ENCODE measurements around the gene PIGN.

Gene PIGN, protein sequence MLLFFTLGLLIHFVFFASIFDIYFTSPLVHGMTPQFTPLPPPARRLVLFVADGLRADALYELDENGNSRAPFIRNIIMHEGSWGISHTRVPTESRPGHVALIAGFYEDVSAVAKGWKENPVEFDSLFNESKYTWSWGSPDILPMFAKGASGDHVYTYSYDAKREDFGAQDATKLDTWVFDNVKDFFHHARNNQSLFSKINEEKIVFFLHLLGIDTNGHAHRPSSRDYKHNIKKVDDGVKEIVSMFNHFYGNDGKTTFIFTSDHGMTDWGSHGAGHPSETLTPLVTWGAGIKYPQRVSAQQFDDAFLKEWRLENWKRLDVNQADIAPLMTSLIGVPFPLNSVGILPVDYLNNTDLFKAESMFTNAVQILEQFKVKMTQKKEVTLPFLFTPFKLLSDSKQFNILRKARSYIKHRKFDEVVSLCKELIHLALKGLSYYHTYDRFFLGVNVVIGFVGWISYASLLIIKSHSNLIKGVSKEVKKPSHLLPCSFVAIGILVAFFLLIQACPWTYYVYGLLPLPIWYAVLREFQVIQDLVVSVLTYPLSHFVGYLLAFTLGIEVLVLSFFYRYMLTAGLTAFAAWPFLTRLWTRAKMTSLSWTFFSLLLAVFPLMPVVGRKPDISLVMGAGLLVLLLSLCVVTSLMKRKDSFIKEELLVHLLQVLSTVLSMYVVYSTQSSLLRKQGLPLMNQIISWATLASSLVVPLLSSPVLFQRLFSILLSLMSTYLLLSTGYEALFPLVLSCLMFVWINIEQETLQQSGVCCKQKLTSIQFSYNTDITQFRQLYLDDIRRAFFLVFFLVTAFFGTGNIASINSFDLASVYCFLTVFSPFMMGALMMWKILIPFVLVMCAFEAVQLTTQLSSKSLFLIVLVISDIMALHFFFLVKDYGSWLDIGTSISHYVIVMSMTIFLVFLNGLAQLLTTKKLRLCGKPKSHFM

DNA sequence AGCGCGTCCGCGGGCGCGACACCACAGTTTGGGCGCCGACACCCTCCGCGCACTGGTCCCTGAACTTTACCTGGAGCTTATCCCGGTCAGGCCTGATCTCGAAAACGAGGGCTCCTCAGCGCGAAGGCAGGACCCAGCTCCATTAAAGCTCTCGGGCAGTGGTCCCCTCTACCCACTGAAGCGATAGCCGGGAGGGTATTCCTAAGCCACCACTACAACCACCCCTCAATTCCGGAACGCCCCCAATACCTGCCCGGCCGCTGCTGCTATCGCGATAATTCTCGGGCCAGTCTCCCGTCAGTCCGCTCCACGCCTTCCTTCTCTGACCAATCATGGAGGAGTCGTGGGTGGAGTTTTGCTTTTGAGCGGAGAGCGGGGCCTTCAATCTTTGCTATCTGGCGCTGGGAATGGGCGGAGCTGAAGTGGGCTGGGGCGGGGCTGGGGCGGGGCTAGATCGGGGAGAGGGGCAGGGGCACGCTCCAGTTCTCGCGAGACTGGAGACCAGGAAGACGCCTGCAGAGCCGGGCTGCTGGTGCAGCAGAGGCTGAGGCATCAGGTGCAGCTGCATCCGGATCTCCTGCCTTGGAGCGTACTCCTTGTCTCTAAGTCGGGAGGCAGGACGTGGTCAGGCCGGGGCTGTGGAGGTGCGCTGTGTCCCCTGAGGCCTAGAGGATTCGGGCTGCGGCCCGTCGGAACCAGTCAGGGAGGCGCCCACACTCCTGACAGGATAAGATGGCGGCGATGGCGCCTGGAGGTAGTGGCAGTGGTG is at the start of gene PIGN, which contains the start of gene RELCH:
TSS of gene PIGN (minus strand) at position 283 of the 769 bp plus-strand sequence. CDS start 25,703 bp downstream, outside the sequence.
TSS of gene RELCH (plus strand) at position 482 of the 769 bp plus-strand sequence. CDS start at position 733, 251 bp downstream.
- DNase-seq (ENCODE audit: low read depth) = peak; percentile 86

DNA sequence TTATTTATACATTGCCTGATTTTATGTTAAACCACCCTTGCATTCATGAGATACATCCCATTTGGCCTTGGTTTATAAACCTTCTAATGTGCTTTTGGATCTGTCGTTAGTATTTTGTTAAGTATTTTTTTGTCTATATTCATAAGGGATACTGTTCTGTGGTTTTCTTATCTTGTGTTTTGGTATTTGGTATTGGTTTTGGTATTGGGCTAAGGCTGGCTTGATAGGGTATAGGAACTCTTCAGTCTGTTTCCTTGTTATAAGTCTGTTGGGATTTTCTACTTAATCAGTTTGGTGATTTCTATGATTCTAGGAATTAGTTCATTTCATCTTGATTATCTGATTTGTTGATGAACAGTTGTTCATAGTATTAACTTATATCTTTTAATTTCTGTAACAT is 49.4 kb upstream of the PIGN start:
- DNase-seq (ENCODE audit: low read depth) = no peak

DNA sequence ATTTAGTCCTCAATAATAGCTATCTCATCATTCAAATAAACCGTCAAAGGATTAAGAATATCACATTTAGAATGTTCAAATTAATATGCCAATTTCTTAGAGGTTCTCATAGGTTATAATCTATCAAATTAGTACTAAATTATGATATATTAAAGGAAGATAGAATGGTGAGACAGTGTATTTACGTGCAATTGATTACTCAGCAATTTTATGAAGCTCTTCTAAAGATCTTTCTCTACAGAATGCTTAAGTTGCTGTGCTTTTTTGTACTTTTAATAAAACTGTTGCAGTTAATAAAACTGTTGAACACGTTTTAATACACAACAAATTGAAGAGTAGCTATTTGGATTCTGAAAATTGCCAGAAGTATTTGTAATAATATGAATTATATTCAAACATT is 39.2 kb upstream of the PIGN start:
- no peak for DNase-seq (ENCODE audit: low read depth)

DNA sequence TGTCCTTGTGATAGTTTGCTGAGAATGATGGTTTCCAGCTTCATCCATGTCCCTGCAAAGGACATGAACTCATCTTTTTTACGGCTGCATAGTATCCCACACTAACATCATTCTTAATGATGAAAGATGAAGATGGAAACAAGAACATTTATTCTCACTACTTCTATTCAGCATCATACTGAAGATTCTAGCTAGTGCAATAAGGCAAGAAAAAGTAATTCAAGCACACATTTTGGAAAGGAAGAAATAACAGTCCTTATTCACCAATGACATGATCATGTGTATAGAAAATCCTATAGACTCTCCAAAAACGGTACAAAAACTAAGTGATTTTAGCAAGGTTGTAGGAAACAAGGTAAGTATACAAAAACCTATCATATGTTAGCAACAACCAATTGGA is 37.4 kb upstream of the PIGN start:
- no peak for DNase-seq (ENCODE audit: low read depth)

DNA sequence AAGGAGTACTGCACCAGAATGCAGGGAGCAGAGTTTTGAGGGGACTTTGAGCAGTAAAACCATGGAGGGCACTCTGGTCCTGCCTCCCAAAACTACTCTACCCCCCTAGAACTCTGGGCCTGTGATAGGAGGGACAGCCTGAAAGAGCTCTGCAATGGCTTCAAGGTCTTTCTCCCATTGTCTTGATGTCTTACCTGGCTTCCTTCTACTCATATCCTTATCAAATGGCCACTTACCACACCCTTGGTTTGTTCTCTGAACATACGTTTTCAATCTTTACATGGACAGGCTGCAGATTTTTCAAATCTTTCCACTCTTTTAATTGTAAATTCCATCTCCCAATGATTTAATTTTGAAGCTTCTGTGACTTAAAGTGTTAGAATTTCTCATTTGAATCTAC is 27.9 kb upstream of the PIGN start:
- DNase-seq (ENCODE audit: low read depth) = no peak

DNA sequence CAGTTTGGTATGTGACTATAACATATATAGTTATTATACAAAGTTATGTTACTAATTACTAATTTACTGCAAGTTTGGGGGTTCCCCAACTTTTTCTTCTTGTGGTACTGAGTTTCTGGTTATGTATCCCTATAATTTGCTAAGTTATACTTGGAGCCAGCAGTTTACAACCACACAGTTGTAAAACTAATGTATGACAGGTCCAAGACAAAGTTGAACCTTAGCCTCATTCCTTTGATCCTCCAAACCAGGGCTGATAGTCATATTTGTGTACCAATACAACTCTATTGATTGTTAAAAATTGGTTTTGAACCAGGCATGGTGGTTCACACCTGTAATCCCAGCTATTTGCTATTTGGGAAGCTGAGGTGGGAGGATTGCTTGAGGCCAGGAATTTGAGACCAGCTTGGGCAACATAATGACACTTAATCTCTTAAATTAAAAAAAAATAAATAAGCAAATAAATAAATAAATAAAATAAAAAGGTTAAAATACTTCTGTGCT is 24.5 kb upstream of the PIGN start:
- no peak for DNase-seq (ENCODE audit: low read depth)

DNA sequence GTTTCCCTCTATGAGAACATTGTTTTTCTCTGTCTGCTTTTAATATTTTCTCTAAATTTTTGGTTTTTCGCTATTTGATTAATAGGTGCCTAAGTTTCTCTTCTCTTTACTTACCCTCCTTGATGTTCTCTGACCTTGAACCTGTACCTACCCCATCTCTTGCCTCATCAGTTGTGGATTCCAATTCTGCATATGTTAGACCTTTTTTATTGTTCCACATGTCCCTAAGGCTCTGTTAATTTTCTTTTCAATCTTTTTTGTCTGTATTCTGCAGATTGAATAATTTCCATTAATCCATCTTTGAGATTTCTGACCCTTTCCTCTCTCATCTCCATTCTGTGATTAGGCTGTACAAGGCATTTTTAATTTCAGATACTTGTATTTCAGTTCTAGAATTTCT is 23.3 kb upstream of the PIGN start:
- DNase-seq (ENCODE audit: low read depth) = no peak

DNA sequence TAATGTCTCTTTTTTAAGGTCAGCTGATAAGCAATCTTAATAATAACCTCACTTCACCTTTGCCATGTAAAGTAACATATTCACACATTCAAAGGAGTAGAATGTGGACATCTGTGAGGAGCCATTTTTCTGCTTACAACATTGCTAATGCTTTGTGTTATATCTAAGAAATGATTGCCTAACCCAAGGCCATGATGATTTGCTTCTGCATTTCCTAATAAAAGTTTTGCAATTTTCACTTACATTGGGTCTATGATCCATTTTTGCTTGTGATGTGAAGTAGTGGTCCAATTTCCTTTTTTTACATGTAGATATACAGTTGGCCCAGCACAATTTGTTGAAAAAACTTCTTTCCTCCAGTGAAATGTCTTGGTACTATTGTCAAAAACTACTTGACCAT is 22.2 kb upstream of the PIGN start:
- no peak for DNase-seq (ENCODE audit: low read depth)

DNA sequence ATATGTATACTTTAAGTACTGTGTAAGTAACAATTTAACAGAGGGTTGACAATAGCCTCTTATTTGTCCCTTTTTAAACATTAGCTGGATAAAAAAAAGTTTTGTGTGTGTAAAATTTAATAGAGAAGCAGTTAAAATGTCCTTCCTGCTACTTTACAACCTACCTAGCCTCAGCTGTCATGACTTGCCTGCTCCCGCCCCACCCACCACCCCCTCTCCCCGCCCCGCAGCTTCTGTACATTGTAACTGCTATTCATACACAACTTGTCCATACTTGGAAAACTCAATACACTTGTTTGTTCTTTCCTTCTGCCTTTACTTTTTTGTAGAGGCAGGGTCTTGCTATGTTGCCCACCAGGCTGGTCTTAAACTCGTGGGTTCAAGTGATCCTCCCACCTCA is 19.7 kb upstream of the PIGN start:
- no peak for DNase-seq (ENCODE audit: low read depth)

DNA sequence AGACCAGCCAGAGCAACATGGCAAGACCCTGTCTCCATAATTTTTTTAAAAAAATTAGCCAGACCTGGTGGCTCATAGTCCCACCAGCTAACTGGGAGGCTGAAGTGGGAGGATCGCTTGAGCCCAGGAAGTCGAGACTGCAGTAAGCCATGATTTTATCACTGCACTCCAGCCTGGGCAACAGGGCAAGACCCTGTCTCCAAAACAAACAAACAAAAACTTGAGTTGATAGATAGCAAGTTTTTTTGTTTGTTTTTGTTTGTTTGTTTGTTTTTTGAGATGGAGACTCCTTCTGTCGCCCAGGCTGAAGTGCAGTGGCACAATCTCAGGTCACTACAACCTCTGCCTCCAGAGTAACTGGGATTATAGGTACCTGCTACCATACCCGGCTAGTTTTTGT is 19.0 kb upstream of the PIGN start:
- DNase-seq (ENCODE audit: low read depth) = no peak

DNA sequence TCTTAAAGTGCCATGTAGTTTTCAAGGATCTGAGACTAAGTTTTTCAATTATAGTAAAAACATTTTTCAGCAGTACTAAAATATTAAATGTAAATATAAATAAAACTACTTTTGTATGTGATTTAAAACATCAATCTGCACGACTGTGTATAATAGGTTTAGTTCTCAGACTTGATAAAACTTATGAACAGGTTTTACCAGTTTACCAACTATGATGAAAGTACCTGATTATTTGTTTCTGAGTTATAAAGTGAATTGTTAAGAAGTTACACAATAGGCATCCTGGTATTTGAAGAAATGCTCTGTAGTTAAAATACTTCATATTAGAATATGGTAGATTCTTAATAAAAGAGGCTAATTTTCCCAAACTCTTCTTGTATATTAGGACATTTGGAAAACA is 15.0 kb upstream of the PIGN start:
- no peak for DNase-seq (ENCODE audit: low read depth)

DNA sequence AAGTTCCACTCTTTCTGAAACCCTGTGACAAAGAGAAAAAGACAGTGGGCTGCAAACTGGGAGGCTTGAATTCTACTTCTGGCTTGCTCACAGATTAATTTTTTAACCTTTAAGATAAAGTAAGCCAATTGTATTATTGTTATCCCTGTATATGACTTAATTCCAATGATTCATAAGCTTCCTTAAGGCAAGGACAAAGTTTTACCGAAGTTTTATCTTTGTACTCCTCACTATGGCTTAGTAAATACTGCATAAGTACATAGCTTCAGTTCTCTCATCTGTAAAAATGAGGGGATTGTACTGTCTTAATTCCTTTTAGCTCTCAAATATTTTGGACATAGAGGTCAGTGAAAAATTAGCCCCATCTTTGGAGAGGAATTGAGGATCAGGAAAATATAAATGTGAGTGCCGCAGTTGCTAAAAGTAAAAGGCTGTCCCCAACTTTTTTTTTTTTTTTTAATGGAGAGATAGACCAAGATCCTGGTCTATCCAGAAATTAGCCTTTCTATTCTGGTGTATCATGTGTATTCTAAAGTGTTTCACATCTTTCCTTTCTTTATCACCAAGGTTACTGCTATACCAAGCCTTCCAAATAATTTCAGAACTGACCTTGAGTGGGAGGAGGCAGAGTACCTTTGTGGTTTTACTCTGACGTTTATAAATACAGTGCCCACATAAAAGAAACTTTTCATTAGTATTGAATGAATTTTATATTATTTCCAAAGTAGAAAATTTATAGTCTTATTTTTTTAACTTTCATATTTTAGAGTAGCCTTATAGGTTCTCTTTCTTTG is 13.5 kb upstream of the PIGN start:
- no peak for DNase-seq (ENCODE audit: low read depth)

DNA sequence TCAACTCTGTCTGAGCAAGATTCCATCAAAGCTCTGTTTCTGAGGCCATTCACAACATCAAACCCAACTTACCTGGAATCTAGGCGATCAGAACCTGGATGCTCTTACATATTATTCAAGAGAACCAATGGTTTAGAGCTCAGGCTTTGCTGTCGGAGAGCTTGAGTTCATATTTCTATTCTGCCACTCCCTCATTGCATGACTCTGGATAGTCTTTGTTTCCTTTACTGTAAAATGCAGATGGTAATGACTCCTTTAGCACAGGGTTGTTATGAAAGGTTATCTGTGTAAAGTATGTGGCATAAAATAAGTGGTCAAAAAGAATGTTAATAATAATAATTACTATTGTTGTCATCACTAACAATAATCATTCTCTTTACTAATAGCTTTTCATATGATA is 12.8 kb upstream of the PIGN start:
- DNase-seq (ENCODE audit: low read depth) = no peak

DNA sequence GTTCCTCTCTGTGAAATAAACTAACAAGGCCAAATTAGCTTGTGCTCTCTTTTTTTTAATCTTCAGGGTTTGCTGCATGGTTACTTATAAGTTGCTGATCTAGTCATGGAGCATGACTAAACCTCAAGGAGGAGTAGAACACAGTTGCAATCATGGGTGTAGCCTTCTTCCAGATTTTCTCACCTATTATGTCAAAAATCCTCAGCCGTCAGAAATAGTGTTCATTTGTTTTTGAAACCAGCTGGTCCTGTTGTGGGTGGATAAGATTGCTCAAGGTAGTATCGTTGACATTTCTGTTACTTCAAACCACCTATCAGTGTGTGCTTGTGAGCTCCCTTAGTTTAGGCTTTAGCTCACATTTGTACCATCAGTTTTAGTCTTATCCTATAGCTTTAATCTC is 11.4 kb upstream of the PIGN start:
- no peak for DNase-seq (ENCODE audit: low read depth)

DNA sequence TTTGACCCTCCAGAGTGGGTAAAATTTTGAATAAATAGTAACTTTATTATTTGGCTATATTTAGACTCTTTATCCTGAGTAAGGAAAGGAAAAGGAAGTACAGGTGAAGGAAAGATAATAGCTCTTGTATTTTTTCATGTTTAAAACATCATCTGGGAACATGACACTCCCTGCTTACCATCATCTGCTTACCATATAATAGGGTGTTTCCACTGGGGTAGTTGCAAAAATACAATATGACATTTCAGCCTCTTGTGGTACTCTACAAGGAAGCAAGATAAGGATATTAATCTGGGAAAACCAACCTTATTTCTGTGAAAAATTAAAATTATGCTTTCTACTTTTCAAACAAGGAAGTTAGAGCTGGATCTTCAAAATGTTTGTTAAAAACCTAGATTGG is 10.1 kb upstream of the PIGN start:
- DNase-seq (ENCODE audit: low read depth) = no peak

DNA sequence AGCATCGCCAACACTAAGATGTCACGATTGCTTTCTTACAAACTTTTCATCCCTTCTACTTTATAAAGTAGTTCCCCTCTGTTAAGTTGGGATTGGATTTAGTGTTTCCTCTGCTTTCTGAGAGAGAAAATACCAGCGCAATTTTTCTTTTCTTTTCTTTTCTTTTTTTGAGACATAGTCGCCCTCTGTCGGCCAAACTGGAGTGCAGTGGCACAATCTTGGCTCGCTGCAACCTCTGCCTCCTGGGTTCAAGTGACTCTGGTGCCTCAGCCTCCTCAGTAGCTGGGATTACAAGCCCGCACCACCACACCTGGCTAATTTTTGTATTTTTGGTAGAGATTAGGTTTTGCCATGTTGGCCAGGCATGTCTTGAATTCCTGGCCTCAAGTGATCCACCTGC is 9.2 kb upstream of the PIGN start:
- no peak for DNase-seq (ENCODE audit: low read depth)

DNA sequence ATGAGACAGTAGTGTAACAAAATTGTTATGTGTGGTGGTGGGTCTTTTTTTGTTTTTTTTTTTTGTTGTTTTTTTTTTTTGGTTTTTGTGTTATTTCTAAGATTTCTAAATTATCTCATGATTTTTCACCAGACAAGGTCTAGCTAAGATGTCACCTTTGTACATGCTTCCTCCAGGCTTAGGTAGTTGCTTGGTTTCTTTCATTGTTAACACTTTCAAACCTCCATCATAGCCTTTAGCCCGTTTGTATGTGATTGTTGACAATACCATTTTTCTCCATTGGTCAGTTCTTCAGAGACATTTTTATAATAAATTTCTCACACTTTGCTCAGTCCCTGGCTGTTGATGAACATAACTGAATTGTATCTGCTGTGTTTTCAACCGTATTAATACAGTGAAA is 2.4 kb upstream of the PIGN start:
- no peak for DNase-seq (ENCODE audit: low read depth)

DNA sequence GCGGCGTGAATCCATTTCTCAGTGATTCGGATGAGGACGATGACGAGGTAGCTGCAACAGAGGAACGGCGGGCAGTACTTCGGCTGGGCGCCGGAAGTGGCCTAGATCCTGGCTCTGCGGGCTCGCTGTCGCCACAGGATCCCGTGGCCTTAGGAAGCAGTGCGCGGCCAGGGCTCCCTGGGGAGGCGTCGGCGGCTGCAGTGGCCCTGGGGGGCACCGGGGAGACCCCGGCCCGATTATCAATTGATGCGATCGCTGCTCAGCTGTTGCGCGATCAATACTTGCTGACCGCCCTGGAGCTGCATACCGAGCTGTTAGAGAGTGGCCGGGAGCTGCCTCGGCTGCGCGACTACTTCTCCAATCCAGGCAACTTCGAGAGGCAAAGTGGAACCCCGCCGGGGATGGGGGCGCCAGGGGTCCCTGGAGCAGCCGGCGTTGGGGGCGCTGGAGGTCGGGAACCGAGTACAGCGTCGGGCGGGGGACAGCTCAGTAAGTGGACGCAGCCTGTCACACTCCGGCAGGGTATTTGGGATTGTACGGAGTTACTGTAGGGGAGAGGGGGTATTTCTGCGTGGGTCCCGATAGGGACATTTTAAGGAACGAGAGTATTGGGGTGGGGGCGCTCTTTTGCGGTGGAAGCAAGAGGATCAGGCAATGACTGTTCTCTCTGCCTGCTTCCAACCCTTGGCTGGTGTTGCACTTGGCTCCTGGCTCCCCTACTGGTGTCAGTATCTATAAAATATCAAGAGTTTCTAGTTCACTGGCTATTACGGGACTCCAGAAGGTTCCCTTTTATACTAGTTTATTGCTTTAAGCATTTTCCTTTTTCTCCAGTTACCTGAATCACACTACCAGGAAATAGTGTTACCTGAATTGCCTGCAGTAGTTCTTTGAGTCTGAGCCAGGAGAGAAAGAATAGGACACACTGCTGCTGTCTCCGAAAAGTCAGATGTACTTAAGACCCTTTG is 971 bp upstream of the PIGN start:
- peak; percentile 6 for DNase-seq (ENCODE audit: low read depth)

DNA sequence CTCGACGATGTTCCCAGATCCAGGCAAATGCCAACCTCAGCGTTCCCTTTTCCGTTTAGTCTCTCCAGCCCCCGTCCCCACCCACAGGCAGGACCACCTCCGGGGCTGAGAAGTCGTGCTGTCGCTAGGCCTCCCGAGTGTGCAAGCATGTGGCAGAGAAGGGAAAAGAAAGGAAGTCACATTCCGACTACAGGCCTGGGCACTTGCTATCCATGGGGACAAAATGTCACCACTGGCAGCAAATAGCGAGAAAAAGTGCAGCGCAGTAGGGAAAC is 420 bp downstream of the PIGN start:
- no peak for DNase-seq (ENCODE audit: low read depth)

DNA sequence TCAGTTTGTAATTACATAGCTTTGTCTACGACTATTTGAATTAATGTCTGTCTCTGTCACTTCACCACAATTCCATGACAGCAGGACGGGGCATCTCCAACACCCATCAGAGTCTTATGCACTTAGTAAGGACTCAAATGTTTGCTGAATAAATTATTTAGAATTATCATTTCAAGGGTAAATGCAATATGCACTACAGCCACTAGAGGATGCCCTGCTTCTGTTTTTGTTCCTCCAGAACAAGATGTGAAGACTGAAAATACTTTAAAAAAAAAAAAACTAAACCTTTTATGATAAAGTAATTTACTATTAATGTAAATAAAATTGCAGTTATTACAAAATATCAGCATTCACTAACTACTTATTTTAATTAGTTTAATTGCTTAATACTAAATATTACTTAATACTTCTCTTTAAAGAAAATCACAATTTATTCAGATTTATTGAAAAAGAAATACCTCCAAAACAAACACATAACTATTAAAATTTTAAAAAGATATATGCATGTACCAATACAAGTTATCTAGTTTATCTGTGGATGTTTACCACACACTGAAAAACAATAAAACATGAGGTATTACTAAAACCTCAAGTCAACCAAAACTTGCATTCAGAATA is 3.2 kb downstream of the PIGN start:
- DNase-seq (ENCODE audit: low read depth) = peak; percentile 16
